Cardiac muscle cell (in vitro differentiated cells and primary cell): Measurements from ENCODE around the gene ADA. TPM values are rescaled to one million over a fixed set of nuclear protein-coding genes. Genes with fewer than 3 reads are reported as not detected.

Experiments used
- DNase-seq, 2 donors: peaks; one replicate each; pipeline versions ENCODE4 v3.0.0 to v3.0.0-alpha.2; 2010 to 2017; ENCODE audit warnings: low read depth in 1 of 2, low spot score in 1 of 2
- H3K27ac ChIP-seq: fragments of 200-600 bp; sonication (generic); 2 replicates; pipeline ENCODE4 v1.5.1; 2016
- H3K27me3 ChIP-seq: fragments of 200-600 bp; sonication (generic); 2 replicates; pipeline ENCODE4 v1.6.0; 2016; ENCODE audit warnings: control low read depth
- H3K36me3 ChIP-seq: fragments of 200-600 bp; sonication (generic); 2 replicates; pipeline ENCODE4 v1.5.1; 2016; ENCODE audit warnings: control low read depth
- H3K4me1 ChIP-seq: fragments of 200-600 bp; sonication (generic); 2 replicates; pipeline ENCODE4 v1.8.1; 2017; ENCODE audit warnings: low read depth, mild to moderate bottlenecking, mixed run types
- H3K4me3 ChIP-seq: fragments of 200-600 bp; sonication (generic); 2 replicates; pipeline ENCODE4 v1.5.1; 2016; ENCODE audit warnings: mild to moderate bottlenecking
- H3K9me3 ChIP-seq: fragments of 200-600 bp; sonication (generic); 2 replicates; pipeline ENCODE4 v1.5.1; 2017; ENCODE audit warnings: low read depth, mild to moderate bottlenecking, control low read depth
- CTCF ChIP-seq: IDR thresholded peaks from 2 replicates; pipeline ENCODE4 v1.5.1; 2012; ENCODE audit warnings: low read depth, mild to moderate bottlenecking, low read length
- polyA plus RNA-seq: library from polyadenylated mRNA; unstranded; fragments of >200 nt; fragmentation: Nextera tagmentation; extraction: Ambion mirVana; gene quantifications from 2 replicates; pipeline ENCODE4 v1.2.1, GENCODE V29; 2016
- total RNA-seq: library from RNA; depleted of rRNA; stranded (reverse); fragments of >200 nt; gene quantifications from 2 replicates; pipeline ENCODE4 v1.2.3, GENCODE V29; 2016

ADA gene
- total and polyA plus RNA-seq, 2 experiments from 2014 or later = 16.7 to 18.9 TPM

DNA sequence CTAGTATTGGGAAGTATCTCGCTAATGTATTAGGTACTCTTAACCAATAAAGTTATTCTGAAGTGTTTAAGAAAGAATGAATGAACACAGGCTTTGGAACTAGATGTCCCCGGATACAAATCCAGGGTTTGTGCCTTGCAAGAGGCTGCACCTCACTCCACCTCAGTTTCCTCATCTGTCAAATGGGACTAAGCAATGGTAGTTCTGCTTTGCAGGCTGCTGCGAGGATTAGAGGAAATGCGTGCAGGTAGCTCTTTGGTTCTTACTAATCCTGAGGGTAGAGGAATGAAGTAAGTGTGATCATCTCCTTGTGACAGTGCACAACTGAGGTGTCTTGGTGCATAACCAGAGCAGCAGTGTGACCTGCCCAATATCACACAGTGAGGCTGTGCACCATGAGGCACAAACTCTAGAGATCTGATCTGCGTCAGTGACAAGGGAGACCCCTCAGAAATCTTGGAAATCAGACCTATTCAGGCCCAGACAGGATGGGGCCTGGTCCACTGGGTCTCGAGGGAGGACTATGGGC is 26.7 kb downstream of the ADA start:
- DNase-seq = no peak
- H3K9me3 ChIP-seq = no peaks in the 10 kb centered on the region
- no peak overlapping the region for H3K4me3 ChIP-seq
- no peaks in the 10 kb centered on the region for H3K27me3 ChIP-seq
- no peak overlapping the region for H3K27ac ChIP-seq
- H3K36me3 ChIP-seq = no peaks in the 10 kb centered on the region
- no peaks in the 10 kb centered on the region for H3K4me1 ChIP-seq
- TF ChIP-seq CTCF = no peak

DNA sequence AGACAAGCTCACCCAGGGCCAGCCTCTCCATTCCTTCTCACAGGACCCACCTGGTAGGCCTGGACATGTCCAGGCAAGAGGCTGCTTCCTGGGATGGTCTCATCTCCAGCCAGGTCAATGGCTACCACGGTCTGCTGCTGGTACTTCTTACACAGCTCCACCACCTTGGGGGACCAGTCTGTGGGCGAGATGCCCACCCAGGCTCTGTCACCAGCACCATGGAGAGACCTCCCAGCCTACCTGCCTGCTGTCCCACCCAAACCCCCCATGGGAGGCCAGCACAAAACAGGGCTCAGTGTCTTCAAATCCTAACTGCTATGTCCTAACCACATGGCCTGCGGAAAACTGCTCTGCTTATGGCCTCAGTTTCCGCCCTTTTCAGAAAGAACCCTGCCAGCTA is 27.3 kb downstream of the ADA start:
- no peak for TF ChIP-seq CTCF
- no peak overlapping the region for H3K27ac ChIP-seq
- no peaks in the 10 kb centered on the region for H3K27me3 ChIP-seq
- no peak for DNase-seq
- no peaks in the 10 kb centered on the region for H3K9me3 ChIP-seq
- H3K4me1 ChIP-seq = no peaks in the 10 kb centered on the region
- H3K36me3 ChIP-seq = no peaks in the 10 kb centered on the region
- no peak overlapping the region for H3K4me3 ChIP-seq

DNA sequence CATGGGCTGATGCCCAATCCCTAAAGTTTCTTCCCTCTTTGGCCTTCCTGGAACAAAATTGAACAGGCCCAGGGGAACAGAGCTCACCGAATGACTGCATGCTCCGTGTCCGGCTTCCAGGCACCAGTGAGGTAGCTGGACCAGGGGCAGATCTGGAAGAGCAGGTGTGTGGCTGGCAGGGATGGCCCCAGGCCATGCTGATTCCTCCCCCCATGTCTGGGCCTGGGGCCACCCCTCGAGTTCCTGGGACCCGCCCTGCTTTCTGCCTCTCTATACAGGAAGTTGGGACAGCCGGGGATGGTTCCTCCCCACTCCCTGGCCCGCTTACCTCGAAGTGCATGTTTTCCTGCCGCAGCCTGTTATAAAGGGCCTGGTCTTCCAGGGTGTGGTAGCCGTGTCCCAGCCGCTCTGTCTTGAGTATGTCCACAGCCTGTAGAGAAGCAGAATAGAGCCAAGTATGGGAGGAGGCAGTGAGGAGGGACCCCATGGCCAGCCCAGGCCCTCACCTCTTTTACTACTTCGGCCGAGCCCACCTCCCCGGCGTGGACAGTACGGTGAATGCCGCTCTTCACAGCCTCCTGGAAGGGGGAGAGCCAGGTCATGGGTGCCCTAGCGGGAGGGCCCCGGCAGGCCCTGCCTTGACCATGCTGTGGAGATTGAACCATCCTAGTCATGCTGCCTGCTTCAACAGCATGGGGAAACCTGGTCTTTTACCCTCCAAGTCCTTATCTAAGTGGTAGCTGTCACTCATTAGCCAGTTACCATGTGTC is 28.8 kb downstream of the ADA start:
- Histone ChIP-seq H3K4me3 (no peak overlapping the region), H3K27ac (no peak overlapping the region), H3K9me3 (no peaks in the 10 kb centered on the region), H3K4me1 (no peaks in the 10 kb centered on the region), H3K27me3 (no peaks in the 10 kb centered on the region), H3K36me3 (no peaks in the 10 kb centered on the region)
- no peak for DNase-seq
- no peak for TF ChIP-seq CTCF

DNA sequence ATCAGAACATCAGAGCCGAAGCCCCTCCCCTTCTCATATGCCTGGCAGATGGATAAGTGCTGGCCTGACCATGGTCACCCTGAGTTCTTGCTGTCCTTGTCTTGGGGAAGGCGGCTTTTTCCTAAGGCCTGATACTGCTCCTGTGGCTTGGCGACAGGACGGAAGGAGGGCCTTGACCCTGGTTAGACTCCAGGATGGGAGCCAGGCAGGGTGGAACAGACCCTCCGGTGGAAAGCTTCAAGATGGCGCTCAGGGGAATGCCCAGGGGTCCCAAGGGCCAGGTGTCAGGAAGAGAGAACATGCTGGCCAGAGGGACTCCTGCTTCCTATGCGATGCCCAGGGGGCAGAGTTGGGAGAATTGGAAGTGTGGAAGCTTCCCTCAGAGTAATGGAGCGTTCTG is 29.6 kb downstream of the ADA start:
- Histone ChIP-seq H3K9me3 (no peaks in the 10 kb centered on the region), H3K4me3 (no peak overlapping the region), H3K4me1 (no peaks in the 10 kb centered on the region), H3K27me3 (no peaks in the 10 kb centered on the region), H3K27ac (no peak overlapping the region), H3K36me3 (no peaks in the 10 kb centered on the region)
- no peak for TF ChIP-seq CTCF
- no peak for DNase-seq

DNA sequence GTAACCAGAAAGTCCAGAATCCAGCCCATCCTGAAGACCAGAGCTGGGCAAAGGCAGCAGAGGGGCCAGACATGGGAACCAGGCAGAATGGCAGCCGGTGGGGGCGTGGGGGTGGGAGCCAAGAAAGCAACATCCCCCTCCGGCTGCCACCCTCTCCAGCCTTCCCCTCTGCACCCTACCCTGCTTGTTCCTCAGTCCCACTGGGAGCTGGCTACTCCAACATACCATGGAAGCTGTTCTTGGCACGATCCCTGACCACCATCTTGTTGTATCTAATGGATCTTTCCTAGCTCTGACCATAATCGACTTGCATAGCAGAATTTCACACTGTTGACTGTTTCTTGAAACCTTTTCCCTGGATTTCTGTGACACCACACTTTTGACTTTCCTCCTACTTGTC is 30.2 kb downstream of the ADA start:
- no peak for TF ChIP-seq CTCF
- Histone ChIP-seq H3K36me3 (no peaks in the 10 kb centered on the region), H3K4me3 (no peak overlapping the region), H3K27ac (no peak overlapping the region), H3K9me3 (no peaks in the 10 kb centered on the region), H3K27me3 (no peaks in the 10 kb centered on the region), H3K4me1 (no peaks in the 10 kb centered on the region)
- DNase-seq = no peak
